BE2C (cell line): Measurements from ENCODE around the gene PIMREG.

Experiments used
- DNase-seq: peaks from one replicate; pipeline ENCODE4 v3.0.0-alpha.2; 2020
- H3K27me3 ChIP-seq: fragments of 250-450 bp; sonication (Bioruptor Pico); 2 replicates; pipeline ENCODE4 v1.5.1; 2020; ENCODE audit warnings: mild to moderate bottlenecking
- H3K36me3 ChIP-seq: fragments of 250-450 bp; sonication (Bioruptor Pico); 2 replicates; pipeline ENCODE4 v1.5.1; 2020; ENCODE audit warnings: mild to moderate bottlenecking
- H3K4me1 ChIP-seq: fragments of 250-450 bp; sonication (Bioruptor Pico); 2 replicates; pipeline ENCODE4 v1.5.1; 2020
- H3K4me3 ChIP-seq: 2 replicates; pipeline ENCODE4 v1.5.1; 2011; ENCODE audit warnings: low read depth, low read length
- H3K9me3 ChIP-seq: fragments of 250-450 bp; sonication (Bioruptor Pico); 2 replicates; pipeline ENCODE4 v1.5.1; 2020
- CTCF ChIP-seq: IDR thresholded peaks from 2 replicates; pipeline ENCODE4 v1.5.1; 2012; ENCODE audit warnings: mild to moderate bottlenecking, low read depth, low read length

Gene PIMREG

GRCh38 chr17:6457688-6458459, 13.6 kb downstream of the PIMREG start:
- no peaks in the 10 kb centered on the region for H3K36me3 ChIP-seq
- H3K27me3 ChIP-seq, result peaks cover 6% of the 10 kb centered on the region; the same call in 1 of the 2 replicates
- H3K9me3 ChIP-seq, result no peaks in the 10 kb centered on the region
- no peak overlapping the region for H3K4me3 ChIP-seq
- TF ChIP-seq CTCF, result no peak
- no peaks in the 10 kb centered on the region for H3K4me1 ChIP-seq
- no peak for DNase-seq

GRCh38 chr17:6458460-6458950, 14.2 kb downstream of the PIMREG start:
- no peaks in the 10 kb centered on the region for H3K36me3 ChIP-seq
- H3K27me3 ChIP-seq, result peaks cover 6% of the 10 kb centered on the region; the same call in 1 of the 2 replicates
- H3K9me3 ChIP-seq, result no peaks in the 10 kb centered on the region
- TF ChIP-seq CTCF, result no peak
- H3K4me3 ChIP-seq, result no peak overlapping the region
- DNase-seq, result no peak
- no peaks in the 10 kb centered on the region for H3K4me1 ChIP-seq

GRCh38 chr17:6460531-6461161, 16.4 kb downstream of the PIMREG start:
- Histone ChIP-seq H3K4me1 (no peaks in the 10 kb centered on the region), H3K9me3 (no peaks in the 10 kb centered on the region), H3K36me3 (no peaks in the 10 kb centered on the region), H3K4me3 (no peak overlapping the region), H3K27me3 (no peaks in the 10 kb centered on the region)
- DNase-seq, result no peak
- TF ChIP-seq CTCF, result no peak

GRCh38 chr17:6461246-6461645, 17.0 kb downstream of the PIMREG start:
- no peak for DNase-seq

GRCh38 chr17:6461792-6462524, 17.7 kb downstream of the PIMREG start:
- no peak for DNase-seq
- no peak overlapping the region for H3K4me3 ChIP-seq

More at GRCh38 chr17:6461246-6461645, 17.0 kb downstream of the PIMREG start:
- no peaks in the 10 kb centered on the region for H3K36me3 ChIP-seq
- TF ChIP-seq CTCF, result no peak
- no peaks in the 10 kb centered on the region for H3K4me1 ChIP-seq
- H3K27me3 ChIP-seq, result no peaks in the 10 kb centered on the region
- no peaks in the 10 kb centered on the region for H3K9me3 ChIP-seq
- H3K4me3 ChIP-seq, result no peak overlapping the region

More at GRCh38 chr17:6461792-6462524, 17.7 kb downstream of the PIMREG start:
- no peak for TF ChIP-seq CTCF
- Histone ChIP-seq H3K4me1 (no peaks in the 10 kb centered on the region), H3K36me3 (no peaks in the 10 kb centered on the region), H3K9me3 (no peaks in the 10 kb centered on the region), H3K27me3 (no peaks in the 10 kb centered on the region)
